KMS-11 (cell line): ENCODE data around the gene RABEP2.

Experiments
- H2AFZ ChIP-seq: fragments of 200-600 bp; sonication (generic); 2 replicates; pipeline ENCODE4 v1.6.1; 2016; ENCODE audit warnings: antibody characterized with exemption, mixed run types, low read depth
- H3K27ac ChIP-seq: fragments of 200-600 bp; sonication (generic); 2 replicates; pipeline ENCODE4 v1.6.1; 2016; ENCODE audit warnings: mild to moderate bottlenecking, mixed run types
- H3K27me3 ChIP-seq: fragments of 200-600 bp; sonication (generic); 2 replicates; pipeline ENCODE4 v1.6.1; 2017; ENCODE audit warnings: mild to moderate bottlenecking, low read depth, mixed run types, moderate library complexity; ENCODE audit not compliant: insufficient read depth
- H3K36me3 ChIP-seq: fragments of 200-600 bp; sonication (generic); 2 replicates; pipeline ENCODE4 v1.6.1; 2017; ENCODE audit warnings: mild to moderate bottlenecking, mixed run types; ENCODE audit not compliant: insufficient read depth
- H3K4me1 ChIP-seq: fragments of 200-600 bp; sonication (generic); 2 replicates; pipeline ENCODE4 v1.6.1; 2016; ENCODE audit warnings: mild to moderate bottlenecking, low read depth, mixed run types; ENCODE audit not compliant: poor library complexity, severe bottlenecking
- H3K4me2 ChIP-seq: fragments of 200-600 bp; sonication (generic); 2 replicates; pipeline ENCODE4 v1.7.0; 2016; ENCODE audit warnings: mild to moderate bottlenecking, mixed run types
- H3K4me3 ChIP-seq: fragments of 200-600 bp; sonication (generic); IDR thresholded peaks from 2 replicates; pipeline ENCODE4 v1.6.1; 2017; ENCODE audit warnings: low read depth, low read length, mixed read lengths; ENCODE audit not compliant: insufficient read depth
- H3K79me2 ChIP-seq: fragments of 200-600 bp; sonication (generic); 2 replicates; pipeline ENCODE4 v1.6.1; 2016; ENCODE audit warnings: low read depth, mixed run types; ENCODE audit not compliant: insufficient read depth
- H3K9ac ChIP-seq: fragments of 200-600 bp; sonication (generic); 2 replicates; pipeline ENCODE4 v1.6.1; 2016; ENCODE audit warnings: mild to moderate bottlenecking, mixed run types
- H4K20me1 ChIP-seq: fragments of 200-600 bp; sonication (generic); 2 replicates; pipeline ENCODE4 v1.6.1; 2016; ENCODE audit warnings: mild to moderate bottlenecking, mixed run types; ENCODE audit not compliant: insufficient read depth
- TF ChIP-seq, protein P1 (sequence below): fragments of 200-600 bp; sonication (generic); conservative IDR thresholded peaks from 2 replicates; pipeline ENCODE4 v1.6.1; 2017; ENCODE audit warnings: low read depth, mild to moderate bottlenecking, antibody characterized with exemption, low read length, moderate library complexity, mixed read lengths

The RABEP2 gene

DNA sequence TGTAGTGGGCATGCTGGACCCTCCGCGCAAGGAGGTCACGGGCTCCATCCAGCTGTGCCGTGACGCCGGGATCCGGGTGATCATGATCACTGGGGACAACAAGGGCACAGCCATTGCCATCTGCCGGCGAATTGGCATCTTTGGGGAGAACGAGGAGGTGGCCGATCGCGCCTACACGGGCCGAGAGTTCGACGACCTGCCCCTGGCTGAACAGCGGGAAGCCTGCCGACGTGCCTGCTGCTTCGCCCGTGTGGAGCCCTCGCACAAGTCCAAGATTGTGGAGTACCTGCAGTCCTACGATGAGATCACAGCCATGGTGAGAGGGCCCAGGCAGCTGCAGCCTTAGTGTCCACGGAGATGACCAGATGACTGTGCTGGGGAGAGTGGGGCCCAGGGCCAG is 24.4 kb downstream of the RABEP2 start:
- Histone ChIP-seq H3K27me3 (no peaks in the 10 kb centered on the region), H3K9ac (no peak overlapping the region), H4K20me1 (no peaks in the 10 kb centered on the region), H3K4me3 (no peak overlapping the region), H3K4me2 (no peak overlapping the region), H3K4me1 (peaks cover 4% of the 10 kb centered on the region), H3K27ac (no peak overlapping the region), H3K36me3 (no peaks in the 10 kb centered on the region), H3K79me2 (no peaks in the 10 kb centered on the region), H2AFZ (no peak overlapping the region)
- TF ChIP-seq, protein P1, sequence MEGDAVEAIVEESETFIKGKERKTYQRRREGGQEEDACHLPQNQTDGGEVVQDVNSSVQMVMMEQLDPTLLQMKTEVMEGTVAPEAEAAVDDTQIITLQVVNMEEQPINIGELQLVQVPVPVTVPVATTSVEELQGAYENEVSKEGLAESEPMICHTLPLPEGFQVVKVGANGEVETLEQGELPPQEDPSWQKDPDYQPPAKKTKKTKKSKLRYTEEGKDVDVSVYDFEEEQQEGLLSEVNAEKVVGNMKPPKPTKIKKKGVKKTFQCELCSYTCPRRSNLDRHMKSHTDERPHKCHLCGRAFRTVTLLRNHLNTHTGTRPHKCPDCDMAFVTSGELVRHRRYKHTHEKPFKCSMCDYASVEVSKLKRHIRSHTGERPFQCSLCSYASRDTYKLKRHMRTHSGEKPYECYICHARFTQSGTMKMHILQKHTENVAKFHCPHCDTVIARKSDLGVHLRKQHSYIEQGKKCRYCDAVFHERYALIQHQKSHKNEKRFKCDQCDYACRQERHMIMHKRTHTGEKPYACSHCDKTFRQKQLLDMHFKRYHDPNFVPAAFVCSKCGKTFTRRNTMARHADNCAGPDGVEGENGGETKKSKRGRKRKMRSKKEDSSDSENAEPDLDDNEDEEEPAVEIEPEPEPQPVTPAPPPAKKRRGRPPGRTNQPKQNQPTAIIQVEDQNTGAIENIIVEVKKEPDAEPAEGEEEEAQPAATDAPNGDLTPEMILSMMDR, result no peak

DNA sequence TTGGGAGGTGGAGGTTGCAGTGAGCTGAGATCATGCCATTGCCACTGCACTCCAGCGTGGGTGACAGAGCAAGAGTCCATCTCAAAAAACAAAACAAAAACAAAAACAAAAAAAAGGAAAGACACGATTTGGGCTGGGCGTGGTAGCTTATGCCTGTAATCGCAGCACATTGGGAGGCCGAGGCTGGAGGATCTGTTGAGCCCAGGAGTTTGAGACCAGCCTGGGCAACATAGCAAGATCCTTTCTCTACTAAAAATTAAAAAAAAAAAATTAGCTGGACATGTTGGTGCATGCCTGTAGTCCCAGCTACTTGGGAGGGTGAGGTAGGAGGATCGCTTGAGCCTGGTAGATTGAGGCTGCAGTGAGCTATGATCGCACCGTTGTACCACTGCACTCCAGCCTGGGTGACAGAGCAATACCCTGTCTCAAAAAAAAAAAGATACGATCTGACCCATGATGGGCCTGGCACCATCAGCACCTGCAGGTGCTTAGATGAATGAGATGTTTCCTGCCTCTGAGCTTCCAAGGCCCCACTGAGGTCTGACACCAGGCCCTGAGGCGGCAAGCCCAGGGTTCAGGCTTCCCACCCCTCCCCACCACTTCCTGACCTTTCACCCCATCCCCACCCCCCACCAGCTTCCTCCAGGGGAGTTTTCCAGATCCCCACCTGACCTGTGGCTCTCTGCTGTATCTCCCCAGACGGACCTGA is 25.0 kb downstream of the RABEP2 start:
- Histone ChIP-seq H3K27me3 (no peaks in the 10 kb centered on the region), H3K9ac (no peak overlapping the region), H3K79me2 (no peaks in the 10 kb centered on the region), H3K27ac (no peak overlapping the region), H4K20me1 (no peaks in the 10 kb centered on the region), H3K36me3 (no peaks in the 10 kb centered on the region), H3K4me1 (peaks cover 4% of the 10 kb centered on the region), H3K4me2 (no peak overlapping the region), H3K4me3 (no peak overlapping the region), H2AFZ (no peak overlapping the region)
- TF ChIP-seq, protein P1, result no peak

DNA sequence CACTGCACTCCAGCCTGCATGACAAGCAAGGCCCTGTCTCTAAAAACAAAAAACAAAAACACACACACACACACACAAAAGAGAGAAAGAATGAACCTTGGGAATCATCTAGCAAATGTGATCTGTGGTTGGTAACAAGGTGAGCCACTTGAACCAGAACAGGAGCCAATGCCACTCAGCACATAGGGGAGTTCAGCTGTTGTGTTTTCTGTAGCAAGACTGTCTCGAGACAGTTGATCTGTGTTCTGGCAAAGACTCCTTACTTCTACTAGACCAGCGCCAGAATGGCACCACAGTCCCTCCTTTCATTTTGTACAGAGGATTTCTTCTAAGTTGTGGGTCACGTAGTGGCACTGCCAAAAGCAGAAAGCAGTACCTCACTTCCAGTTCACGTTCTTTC is 26.1 kb downstream of the RABEP2 start:
- Histone ChIP-seq H3K4me3 (no peak overlapping the region), H3K27ac (no peak overlapping the region), H3K9ac (no peak overlapping the region), H3K4me2 (no peak overlapping the region), H3K79me2 (no peaks in the 10 kb centered on the region), H4K20me1 (no peaks in the 10 kb centered on the region), H3K4me1 (peaks cover 4% of the 10 kb centered on the region), H3K36me3 (no peaks in the 10 kb centered on the region), H3K27me3 (no peaks in the 10 kb centered on the region), H2AFZ (no peak overlapping the region)
- TF ChIP-seq, protein P1, result no peak

DNA sequence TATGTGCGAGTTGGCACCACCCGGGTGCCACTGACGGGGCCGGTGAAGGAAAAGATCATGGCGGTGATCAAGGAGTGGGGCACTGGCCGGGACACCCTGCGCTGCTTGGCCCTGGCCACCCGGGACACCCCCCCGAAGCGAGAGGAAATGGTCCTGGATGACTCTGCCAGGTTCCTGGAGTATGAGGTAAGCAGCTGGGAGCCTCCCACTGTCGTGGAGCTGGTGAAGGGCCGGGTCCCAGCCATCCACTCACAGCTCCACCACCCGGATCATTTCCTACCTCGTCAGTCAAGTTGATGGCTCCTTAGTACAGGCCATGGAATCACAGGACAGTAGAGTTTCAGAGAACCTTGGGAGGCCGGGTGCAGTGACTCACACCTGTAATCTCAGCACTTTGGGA is 26.8 kb downstream of the RABEP2 start:
- H2AFZ ChIP-seq, result no peak overlapping the region
- no peaks in the 10 kb centered on the region for H3K79me2 ChIP-seq
- H4K20me1 ChIP-seq, result no peaks in the 10 kb centered on the region
- H3K9ac ChIP-seq, result no peak overlapping the region
- H3K27ac ChIP-seq, result no peak overlapping the region
- H3K4me1 ChIP-seq, result peaks cover 4% of the 10 kb centered on the region
- TF ChIP-seq, protein P1, result no peak
- H3K4me3 ChIP-seq, result no peak overlapping the region
- no peaks in the 10 kb centered on the region for H3K27me3 ChIP-seq
- no peak overlapping the region for H3K4me2 ChIP-seq
- H3K36me3 ChIP-seq, result no peaks in the 10 kb centered on the region
